22Rv1 (cell line): ENCODE measurements around the gene TMEM182.

ENCODE experiments used
- CTCF ChIP-seq: fragments of 450-650 bp; IDR thresholded peaks from 2 replicates; pipeline ENCODE4 v1.5.1; 2017; ENCODE audit warnings: mild to moderate bottlenecking
- ZFX ChIP-seq: fragments of 450-650 bp; IDR thresholded peaks from 2 replicates; pipeline ENCODE4 v1.6.1; 2017; ENCODE audit warnings: antibody characterized with exemption, borderline replicate concordance

- TF ChIP-seq CTCF (no peak), ZFX (no peak)
Observed at GRCh38 chr2:102770506-102770905, 8.7 kb downstream of the TMEM182 start.
